ENCODE measurements around the gene DVL1.

Gene DVL1

GRCh38 chr1:1315435-1315954 is 33.7 kb downstream of the DVL1 start:
- no peaks in the 10 kb centered on the region for H3K27me3 Mint-ChIP-seq (ENCODE audit: low read depth)
- peak overlapping the region in 2 of 3 experiments; percentile 24 to 30 for H3K4me3 Mint-ChIP-seq
- H3K36me3 Mint-ChIP-seq (ENCODE audit: low read depth): peaks cover 22% of the 10 kb centered on the region
- H3K9me3 Mint-ChIP-seq: no peaks in the 10 kb centered on the region
- peak overlapping the region in 2 of 3 experiments; percentile 67 to 74 for H3K27ac Mint-ChIP-seq
- TF ChIP-seq, protein P1, sequence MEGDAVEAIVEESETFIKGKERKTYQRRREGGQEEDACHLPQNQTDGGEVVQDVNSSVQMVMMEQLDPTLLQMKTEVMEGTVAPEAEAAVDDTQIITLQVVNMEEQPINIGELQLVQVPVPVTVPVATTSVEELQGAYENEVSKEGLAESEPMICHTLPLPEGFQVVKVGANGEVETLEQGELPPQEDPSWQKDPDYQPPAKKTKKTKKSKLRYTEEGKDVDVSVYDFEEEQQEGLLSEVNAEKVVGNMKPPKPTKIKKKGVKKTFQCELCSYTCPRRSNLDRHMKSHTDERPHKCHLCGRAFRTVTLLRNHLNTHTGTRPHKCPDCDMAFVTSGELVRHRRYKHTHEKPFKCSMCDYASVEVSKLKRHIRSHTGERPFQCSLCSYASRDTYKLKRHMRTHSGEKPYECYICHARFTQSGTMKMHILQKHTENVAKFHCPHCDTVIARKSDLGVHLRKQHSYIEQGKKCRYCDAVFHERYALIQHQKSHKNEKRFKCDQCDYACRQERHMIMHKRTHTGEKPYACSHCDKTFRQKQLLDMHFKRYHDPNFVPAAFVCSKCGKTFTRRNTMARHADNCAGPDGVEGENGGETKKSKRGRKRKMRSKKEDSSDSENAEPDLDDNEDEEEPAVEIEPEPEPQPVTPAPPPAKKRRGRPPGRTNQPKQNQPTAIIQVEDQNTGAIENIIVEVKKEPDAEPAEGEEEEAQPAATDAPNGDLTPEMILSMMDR (IDR thresholded peaks at IDR 0.05; ENCODE audit: unreplicated experiment in 3 of 3): no peak
- peaks cover 16% of the 10 kb centered on the region for H3K4me1 Mint-ChIP-seq

GRCh38 chr1:1314678-1315335 is 34.4 kb downstream of the DVL1 start:
- Mint-ChIP-seq H3K4me1 (peaks cover 16% of the 10 kb centered on the region), H3K27me3 (ENCODE audit: low read depth) (no peaks in the 10 kb centered on the region), H3K36me3 (ENCODE audit: low read depth) (peaks cover 22% of the 10 kb centered on the region), H3K27ac (no peak overlapping the region), H3K9me3 (no peaks in the 10 kb centered on the region), H3K4me3 (no peak overlapping the region)
- TF ChIP-seq, protein P1 (IDR thresholded peaks at IDR 0.05; ENCODE audit: unreplicated experiment in 3 of 3): no peak

GRCh38 chr1:1314237-1314586 is 35.0 kb downstream of the DVL1 start:
- H3K4me3 Mint-ChIP-seq: no peak overlapping the region
- H3K4me1 Mint-ChIP-seq: peaks cover 11% of the 10 kb centered on the region
- no peaks in the 10 kb centered on the region for H3K9me3 Mint-ChIP-seq
- H3K27me3 Mint-ChIP-seq (ENCODE audit: low read depth): no peaks in the 10 kb centered on the region
- TF ChIP-seq, protein P1 (IDR thresholded peaks at IDR 0.05; ENCODE audit: unreplicated experiment in 3 of 3): no peak
- H3K36me3 Mint-ChIP-seq (ENCODE audit: low read depth): peaks cover 18% of the 10 kb centered on the region
- no peak overlapping the region for H3K27ac Mint-ChIP-seq

DNA sequence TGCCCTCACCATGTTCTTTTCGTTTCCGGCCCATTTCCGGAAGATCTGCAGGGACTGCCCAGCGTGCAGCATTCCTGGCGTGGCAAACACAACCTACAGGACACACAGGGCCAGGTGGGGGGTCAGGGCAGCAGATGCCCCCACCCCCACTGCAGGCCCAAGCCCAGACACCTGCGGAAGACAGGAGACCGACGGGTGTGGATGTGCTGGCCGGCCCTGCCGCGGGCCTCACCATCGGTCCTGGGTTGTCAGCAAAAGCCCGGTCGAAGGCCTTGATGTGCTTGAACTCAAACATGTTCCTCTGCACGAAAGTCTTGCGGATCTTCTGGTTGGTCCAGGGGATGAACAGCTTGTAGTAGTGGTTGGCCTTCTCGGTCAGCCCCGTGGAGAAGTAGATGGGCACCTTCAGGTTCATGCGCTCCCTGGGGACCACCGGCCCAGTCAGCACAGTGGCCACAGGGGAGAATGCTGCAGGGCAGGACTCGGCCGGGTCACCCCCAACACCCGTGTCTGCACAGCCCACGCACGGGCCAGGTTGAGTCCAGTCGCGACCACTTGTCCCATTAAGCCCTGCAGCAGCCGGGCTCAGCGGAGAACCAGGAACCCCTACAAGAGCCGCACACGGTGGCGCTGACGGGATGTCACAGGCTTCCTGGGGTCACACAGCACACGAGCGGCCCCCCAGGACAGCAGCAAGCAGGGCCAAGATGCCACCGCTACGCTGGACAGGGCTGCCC is 35.5 kb downstream of the DVL1 start:
- Mint-ChIP-seq H3K36me3 (ENCODE audit: low read depth) (peaks cover 16% of the 10 kb centered on the region), H3K9me3 (no peaks in the 10 kb centered on the region), H3K27me3 (ENCODE audit: low read depth) (no peaks in the 10 kb centered on the region), H3K4me3 (no peak overlapping the region), H3K4me1 (peaks cover 11% of the 10 kb centered on the region), H3K27ac (peak overlapping the region in 1 of 3 experiments; percentile 31)
- TF ChIP-seq, protein P1 (IDR thresholded peaks at IDR 0.05; ENCODE audit: unreplicated experiment in 3 of 3): no peak

DNA sequence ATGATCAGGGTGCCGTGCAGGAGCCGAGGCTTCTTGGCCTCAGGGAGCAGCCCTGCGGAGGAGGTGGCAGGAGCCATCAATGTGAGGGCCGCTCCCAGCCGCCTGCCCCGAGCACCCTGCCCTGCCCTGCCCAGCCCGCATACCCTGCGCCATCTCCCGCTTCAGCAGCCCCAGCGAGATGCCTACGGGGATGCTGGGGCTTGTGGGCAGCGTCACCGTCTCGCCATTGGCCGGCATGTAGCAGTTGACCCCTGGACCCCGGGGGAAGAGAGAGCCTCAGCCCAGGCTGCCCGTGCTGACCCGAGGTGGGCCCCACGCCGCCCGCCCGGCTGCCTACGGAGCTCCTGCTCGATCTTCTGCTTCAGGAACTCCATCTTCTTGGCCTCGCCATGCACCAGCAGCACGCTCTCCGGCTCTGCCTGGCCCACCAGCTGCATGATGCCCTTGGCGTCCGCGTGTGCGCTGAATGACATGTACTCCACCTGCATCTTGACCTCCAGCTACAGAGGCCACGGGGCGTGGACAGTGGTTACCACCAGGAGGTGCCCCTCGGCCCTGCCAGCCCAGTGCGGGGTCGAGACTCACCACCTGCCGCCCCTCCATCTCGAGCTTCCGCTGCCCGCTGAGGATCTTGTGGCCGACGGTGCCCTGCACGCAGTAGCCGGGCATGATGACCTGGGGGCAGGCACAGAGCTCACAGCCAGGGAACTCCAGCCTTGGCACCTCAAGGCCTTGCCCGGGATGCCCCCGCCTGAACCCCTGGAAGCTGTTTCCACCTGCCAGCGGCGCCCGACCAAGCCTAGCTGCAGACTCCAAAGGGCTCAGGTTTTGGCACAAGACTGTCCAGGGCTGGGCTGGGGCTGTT is 36.5 kb downstream of the DVL1 start:
- TF ChIP-seq, protein P1 (IDR thresholded peaks at IDR 0.05; ENCODE audit: unreplicated experiment in 3 of 3): no peak
- no peaks in the 10 kb centered on the region for H3K9me3 Mint-ChIP-seq
- H3K27me3 Mint-ChIP-seq (ENCODE audit: low read depth): no peaks in the 10 kb centered on the region
- no peak overlapping the region for H3K4me3 Mint-ChIP-seq
- H3K27ac Mint-ChIP-seq: no peak overlapping the region
- peaks cover 5% of the 10 kb centered on the region for H3K4me1 Mint-ChIP-seq
- H3K36me3 Mint-ChIP-seq (ENCODE audit: low read depth): peaks cover 16% of the 10 kb centered on the region

Measured in nephron (organoid).